HL-60/S4 treated with phorbol 12-myristate 13-acetate at 8.2 ng/mL for 4 days and 3 days (cell line): ENCODE measurements around the gene SFMBT1.

ENCODE experiments used
- in situ Hi-C: fragments of 300-500 bp; cut with MboI; formaldehyde crosslinking; loops from 2 replicates; pipeline ENCODE4 v1.15.0; 2022; ENCODE audit warnings: low sequenced_read_pairs

SFMBT1 gene

GRCh38 chr3:53045518-53046170 lies at the start of gene SFMBT1:
TSS of gene SFMBT1 (minus strand) at chr3:53046073. CDS start at chr3:52969128, 76,945 bp downstream.
- in situ Hi-C loops, result no loop called here

- in situ Hi-C loops, result loop anchor here (25.0 kb wide), 1 partner anchor 356 kb away; no protein-coding TSS in a partner anchor
These were observed 47.1 kb upstream of the SFMBT1 start for GRCh38 chr3:53092942-53093341.

- in situ Hi-C loops, result loop anchor here (25.0 kb wide), 1 partner anchor 355 kb away; no protein-coding TSS in a partner anchor
These were observed 46.3 kb upstream of the SFMBT1 start for GRCh38 chr3:53092216-53092615.

GRCh38 chr3:53091011-53091410 lies 45.1 kb upstream of the SFMBT1 start:
- in situ Hi-C loops, result loop anchor here (25.0 kb wide), 1 partner anchor 354 kb away; no protein-coding TSS in a partner anchor

- in situ Hi-C loops, result loop anchor here (25.0 kb wide), 1 partner anchor 352 kb away; no protein-coding TSS in a partner anchor
These were observed 43.6 kb upstream of the SFMBT1 start for GRCh38 chr3:53089511-53089910.

GRCh38 chr3:53085476-53085875 lies 39.6 kb upstream of the SFMBT1 start:
- in situ Hi-C loops, result loop anchor here (25.0 kb wide), 1 partner anchor 348 kb away; no protein-coding TSS in a partner anchor

- in situ Hi-C loops, result loop anchor here (25.0 kb wide), 1 partner anchor 347 kb away; no protein-coding TSS in a partner anchor
These were observed 38.6 kb upstream of the SFMBT1 start for GRCh38 chr3:53084310-53085001.

GRCh38 chr3:53083949-53084309 lies 38.1 kb upstream of the SFMBT1 start:
- in situ Hi-C loops, result loop anchor here (25.0 kb wide), 1 partner anchor 347 kb away; no protein-coding TSS in a partner anchor

GRCh38 chr3:53083521-53083920 lies 37.6 kb upstream of the SFMBT1 start:
- in situ Hi-C loops, result loop anchor here (25.0 kb wide), 1 partner anchor 346 kb away; no protein-coding TSS in a partner anchor

- in situ Hi-C loops, result loop anchor here (25.0 kb wide), 1 partner anchor 345 kb away; no protein-coding TSS in a partner anchor
These were observed 36.9 kb upstream of the SFMBT1 start for GRCh38 chr3:53082736-53083135.

- in situ Hi-C loops, result loop anchor here (25.0 kb wide), 1 partner anchor 344 kb away; no protein-coding TSS in a partner anchor
These were observed 35.4 kb upstream of the SFMBT1 start for GRCh38 chr3:53081318-53081717.

GRCh38 chr3:53080612-53081205 lies 34.8 kb upstream of the SFMBT1 start:
- in situ Hi-C loops, result loop anchor here (25.0 kb wide), 1 partner anchor 343 kb away; no protein-coding TSS in a partner anchor

- in situ Hi-C loops, result loop anchor here (25.0 kb wide), 1 partner anchor 343 kb away; no protein-coding TSS in a partner anchor
These were observed 34.1 kb upstream of the SFMBT1 start for GRCh38 chr3:53079791-53080555.

- in situ Hi-C loops, result loop anchor here (25.0 kb wide), 1 partner anchor 342 kb away; no protein-coding TSS in a partner anchor
These were observed 33.3 kb upstream of the SFMBT1 start for GRCh38 chr3:53079147-53079546.

- in situ Hi-C loops, result loop anchor here (25.0 kb wide), 1 partner anchor 341 kb away; no protein-coding TSS in a partner anchor
These were observed 32.8 kb upstream of the SFMBT1 start for GRCh38 chr3:53078656-53079055.

- in situ Hi-C loops, result loop anchor here (25.0 kb wide), 1 partner anchor 340 kb away; no protein-coding TSS in a partner anchor
These were observed 31.8 kb upstream of the SFMBT1 start for GRCh38 chr3:53077476-53078220.

GRCh38 chr3:53075743-53076140 lies 29.9 kb upstream of the SFMBT1 start:
- in situ Hi-C loops, result loop anchor here (25.0 kb wide), 1 partner anchor 338 kb away; no protein-coding TSS in a partner anchor

GRCh38 chr3:53074761-53075742 lies 29.2 kb upstream of the SFMBT1 start:
- in situ Hi-C loops, result loop anchor here (25.0 kb wide), 1 partner anchor 338 kb away; no protein-coding TSS in a partner anchor
